ENCODE results near the gene RNF213. TPM values are rescaled to one million over a fixed set of nuclear protein-coding genes. Genes with fewer than 3 reads are reported as not detected.

The RNF213 gene
- total and polyA plus RNA-seq, 2 of the 8 experiments (the other 6 are each of a cell fraction or from before 2014, with no cell fraction given) = 33.8 to 62.8 TPM

DNA sequence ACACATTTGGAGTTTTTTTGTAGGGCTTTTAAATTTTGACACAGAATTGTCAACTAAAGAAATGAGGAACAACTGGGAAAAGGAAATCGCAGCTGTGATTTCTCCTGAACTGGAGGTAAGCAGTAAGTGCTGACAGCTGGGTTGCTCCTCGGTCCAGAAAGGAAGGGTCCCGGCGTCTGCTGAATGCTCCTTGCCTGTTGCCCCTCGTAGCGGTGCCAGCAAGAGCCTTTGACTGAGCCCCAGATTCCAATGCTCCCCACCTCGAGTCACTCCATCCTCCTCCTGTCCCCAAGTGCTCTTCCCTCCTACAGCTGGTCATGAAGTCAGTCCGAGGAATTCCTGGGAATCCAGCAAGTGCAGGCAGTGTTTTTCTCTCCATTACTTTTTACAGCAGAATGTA is 122.3 kb downstream of the RNF213 start (continued):
- TF ChIP-seq, protein P1, sequence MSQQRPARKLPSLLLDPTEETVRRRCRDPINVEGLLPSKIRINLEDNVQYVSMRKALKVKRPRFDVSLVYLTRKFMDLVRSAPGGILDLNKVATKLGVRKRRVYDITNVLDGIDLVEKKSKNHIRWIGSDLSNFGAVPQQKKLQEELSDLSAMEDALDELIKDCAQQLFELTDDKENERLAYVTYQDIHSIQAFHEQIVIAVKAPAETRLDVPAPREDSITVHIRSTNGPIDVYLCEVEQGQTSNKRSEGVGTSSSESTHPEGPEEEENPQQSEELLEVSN (IDR thresholded peaks at IDR 0.05) = no peak
- TF ChIP-seq MAFK (IDR thresholded peaks at IDR 0.05; ENCODE audit: low read depth, low read length) = no peak
- TF ChIP-seq HDAC2 (IDR thresholded peaks at IDR 0.05; ENCODE audit: borderline replicate concordance in 1 of 2, low read depth in 2 of 2, low read length in 2 of 2) = no peak
- no peak for TF ChIP-seq NANOG (IDR thresholded peaks at IDR 0.05; ENCODE audit: insufficient read depth, low read depth, low read length, poor library complexity, severe bottlenecking)

Measured in H1 (cell line).